Right lobe of liver (tissue), 6 donors: ENCODE results near the gene SLC35D2. TPM values are rescaled to one million over a fixed set of nuclear protein-coding genes. Genes with fewer than 3 reads are reported as not detected.
A peak's percentile ranks its signal among the peaks of the same experiment; 100 is the strongest.

ENCODE experiments used
- ATAC-seq, 4 donors: fragments of 200-7000 bp; cut with Tn5 transposase; one replicate each; pipeline ENCODE4 v1.9.1; 2020; ENCODE audit warnings: mild to moderate bottlenecking in 4 of 4, moderate library complexity in 4 of 4
- DNase-seq, 3 donors: peaks; one replicate each; pipeline ENCODE4 v3.0.0-alpha.2; 2020
- H3K27ac ChIP-seq, 3 donors: fragments of 200-600 bp; one replicate each; pipeline ENCODE4 v1.8.0; 2022
- H3K27me3 ChIP-seq, 2 donors: fragments of 200-600 bp; one replicate each; pipeline ENCODE4 v1.8.0; 2022
- H3K36me3 ChIP-seq, 4 donors: fragments of 200-600 bp; sonication (generic) in 1 of 4; one replicate each; pipeline versions ENCODE4 v1.5.1 to v1.8.0; 2017 to 2022; ENCODE audit warnings: control low read depth in 1 of 4
- H3K4me1 ChIP-seq, 4 donors: fragments of 200-600 bp; sonication (generic) in 1 of 4; one replicate each; pipeline versions ENCODE4 v1.5.1 to v1.8.0; 2017 to 2022; ENCODE audit warnings: control low read depth in 1 of 4
- H3K4me3 ChIP-seq, 3 donors: fragments of 200-600 bp; one replicate each; pipeline ENCODE4 v1.8.0; 2022
- H3K9me3 ChIP-seq, 4 donors: fragments of 200-600 bp; sonication (generic) in 1 of 4; one replicate each; pipeline versions ENCODE4 v1.5.1 to v1.8.0; 2017 to 2022; ENCODE audit warnings: control low read depth in 1 of 4
- CTCF ChIP-seq, 4 donors: fragments of 200-600 bp in 3 of 4; fragments of 450-650 bp in 1 of 4; IDR thresholded peaks; one replicate each; pipeline versions ENCODE4 v1.5.1 to v1.8.0; 2016 to 2022; ENCODE audit warnings: antibody characterized with exemption in 4 of 4, mild to moderate bottlenecking in 2 of 4
- POLR2A ChIP-seq: fragments of 450-650 bp; IDR thresholded peaks from one replicate; pipeline ENCODE4 v1.6.1; 2017; ENCODE audit warnings: antibody characterized with exemption, mild to moderate bottlenecking
- WGBS: methylation state at CpG from one replicate; pipeline ENCODE4 v1.1.6; 2018; ENCODE audit warnings: low coverage, low lambda C conversion rate; ENCODE audit not compliant: insufficient coverage; ENCODE audit errors: missing lambda C conversion rate; 5-methylcytosine and 5-hydroxymethylcytosine counted together
- intact Hi-C, 2 donors: fragments of 100-400 bp; cut with DNase I; formaldehyde crosslinking; loops; one replicate each; pipeline versions ENCODE4 v1.11.2 to v1.14.1; 2022
- total RNA-seq, 6 experiments: library from RNA; depleted of rRNA in 2 of 6; stranded (reverse); fragments of >200 nt in 2 of 6; fragmentation: NEBNext Ultra II Directional in 3 of 6; extraction: Animal tissue kit (Norgen Biotek cat#: 25700) in 3 of 6; gene quantifications; one replicate each; pipeline versions ENCODE4 v1.1.0 to v1.2.4, GENCODE V29; 2016 to 2023
- donor health status: DM: no; HTN: yes; CAD: no.
- donor health status: DM: no; HTN: no; CAD: no.
- donor health status: DM: no; HTN: no; CAD: no.
- donor health status: DM: no; HTN: yes; CAD: no.
- donor health status: DM: no; HTN: yes; CAD: no.

SLC35D2 gene
- total RNA-seq, 6 experiments from 2014 or later: 28.9 to 48.1 (median 34.3) TPM

- intact Hi-C loops: loop anchor here in 1 of 2 donors (10.0 kb wide), 1 partner anchor 94 kb away; no protein-coding TSS in a partner anchor
Measured at GRCh38 chr9:96418920-96419690, 35.6 kb upstream of the SLC35D2 start.

GRCh38 chr9:96418083-96418919 is 34.8 kb upstream of the SLC35D2 start, which contains the start of gene ZNF367:
Gene ZNF367 (minus strand): TSS chr9:96418370. CDS start chr9:96418032, 338 bp downstream.
- Histone ChIP-seq H3K9me3 (no peaks in the 10 kb centered on the region), H3K27me3 (no peaks in the 10 kb centered on the region), H3K4me1 (peaks cover 0 to 27% (median 15%) of the 10 kb centered on the region in 4 donors), H3K36me3 (no peaks in the 10 kb centered on the region), H3K4me3 (peak within 1 kb of the TSS; percentile 64 to 88 (median 84)), H3K27ac (peak within 1 kb of the TSS; percentile 88 to 94 (median 92))
- WGBS: 0% methylated on average over 3 of the region's 100 CpGs
- DNase-seq (peak; percentile 98 to 99 (median 99)), ATAC-seq (peak; percentile 75 to 90 (median 81))
- TF ChIP-seq POLR2A (peak; percentile 66), CTCF (IDR thresholded peaks at IDR 0.05) (no peak)
- intact Hi-C loops: loop anchor here in 1 of 2 donors (10.0 kb wide), 1 partner anchor 94 kb away; no protein-coding TSS in a partner anchor

More at GRCh38 chr9:96418920-96419690, 35.6 kb upstream of the SLC35D2 start:
- peak; percentile 52 to 66 (median 62) for ATAC-seq
- no peaks in the 10 kb centered on the region for H3K27me3 ChIP-seq
- peak overlapping the region; percentile 64 to 88 (median 84) for H3K4me3 ChIP-seq
- H3K36me3 ChIP-seq: no peaks in the 10 kb centered on the region
- H3K4me1 ChIP-seq: peaks cover 0 to 27% (median 15%) of the 10 kb centered on the region in 4 donors
- TF ChIP-seq POLR2A (peak; percentile 91), CTCF (IDR thresholded peaks at IDR 0.05) (no peak)
- DNase-seq: peak; percentile 79 to 87 (median 84)
- H3K9me3 ChIP-seq: no peaks in the 10 kb centered on the region
- peak overlapping the region; percentile 88 to 94 (median 92) for H3K27ac ChIP-seq
- under 1% methylated on average over 15 of the region's 58 CpGs for WGBS

- peak in 2 of 3 donors; percentile 55 to 59 for DNase-seq
Measured at GRCh38 chr9:96417661-96418082, 34.2 kb upstream of the SLC35D2 start.

More at GRCh38 chr9:96417661-96418082, 34.2 kb upstream of the SLC35D2 start:
- H3K27ac ChIP-seq: peak overlapping the region; percentile 58 to 81 (median 66)
- no peaks in the 10 kb centered on the region for H3K9me3 ChIP-seq
- intact Hi-C loops: loop anchor here in 1 of 2 donors (10.0 kb wide), 1 partner anchor 93 kb away; no protein-coding TSS in a partner anchor
- TF ChIP-seq POLR2A (no peak), CTCF (IDR thresholded peaks at IDR 0.05) (no peak)
- ATAC-seq: no peak
- no peaks in the 10 kb centered on the region for H3K36me3 ChIP-seq
- H3K4me3 ChIP-seq: peak overlapping the region; percentile 64 to 88 (median 84)
- 0% methylated on average over 2 of the region's 62 CpGs for WGBS
- no peaks in the 10 kb centered on the region for H3K27me3 ChIP-seq
- peaks cover 0 to 27% (median 15%) of the 10 kb centered on the region in 4 donors for H3K4me1 ChIP-seq
